ENCODE measurements around the gene DIP2C.
"Not testable (repeated sequence)": the region's sequence is repeated elsewhere in the genome, so short reads cannot be mapped to it uniquely, and the experiment has no call there.

Gene DIP2C

GRCh38 chr10:655184-655583 lies 34.3 kb downstream of the DIP2C start:
- Histone ChIP-seq H3K4me3 (ENCODE audit: low read depth, low read length) (no peak overlapping the region), H3K9me3 (ENCODE audit: severe bottlenecking) (no peaks in the 10 kb centered on the region), H3K36me3 (no peaks in the 10 kb centered on the region), H3K27ac (no peak overlapping the region), H3K27me3 (ENCODE audit: insufficient read depth, low read depth, severe bottlenecking) (no peaks in the 10 kb centered on the region)
- TF ChIP-seq CTCF (IDR thresholded peaks at IDR 0.05; ENCODE audit: low read depth, low read length), result no peak
- no peak for DNase-seq

- no peak for DNase-seq
- no peaks in the 10 kb centered on the region for H3K27me3 ChIP-seq (ENCODE audit: insufficient read depth, low read depth, severe bottlenecking)
- H3K27ac ChIP-seq, result no peak overlapping the region
- no peaks in the 10 kb centered on the region for H3K9me3 ChIP-seq (ENCODE audit: severe bottlenecking)
- no peak for TF ChIP-seq CTCF (IDR thresholded peaks at IDR 0.05; ENCODE audit: low read depth, low read length)
- H3K4me3 ChIP-seq (ENCODE audit: low read depth, low read length), result no peak overlapping the region
- H3K36me3 ChIP-seq, result no peaks in the 10 kb centered on the region
Observed at GRCh38 chr10:654647-654996, 34.8 kb downstream of the DIP2C start.

GRCh38 chr10:653991-654646 lies 35.3 kb downstream of the DIP2C start:
- no peak for TF ChIP-seq CTCF (IDR thresholded peaks at IDR 0.05; ENCODE audit: low read depth, low read length)
- no peak for DNase-seq
- H3K36me3 ChIP-seq, result no peaks in the 10 kb centered on the region
- H3K27ac ChIP-seq, result no peak overlapping the region
- H3K27me3 ChIP-seq (ENCODE audit: insufficient read depth, low read depth, severe bottlenecking), result no peaks in the 10 kb centered on the region
- H3K9me3 ChIP-seq (ENCODE audit: severe bottlenecking), result no peaks in the 10 kb centered on the region
- no peak overlapping the region for H3K4me3 ChIP-seq (ENCODE audit: low read depth, low read length)

- not testable (repeated sequence) for H3K27me3 ChIP-seq (ENCODE audit: insufficient read depth, low read depth, severe bottlenecking); H3K9me3 ChIP-seq (ENCODE audit: severe bottlenecking); DNase-seq; H3K36me3 ChIP-seq; H3K27ac ChIP-seq; H3K4me3 ChIP-seq (ENCODE audit: low read depth, low read length)
Observed at GRCh38 chr10:652832-653459, 36.5 kb downstream of the DIP2C start.

GRCh38 chr10:652233-652632 lies 37.2 kb downstream of the DIP2C start:
- H3K9me3 ChIP-seq (ENCODE audit: severe bottlenecking), result no peaks in the 10 kb centered on the region
- peak; percentile 54 for DNase-seq
- H3K4me3 ChIP-seq (ENCODE audit: low read depth, low read length), result no peak overlapping the region
- H3K36me3 ChIP-seq, result no peaks in the 10 kb centered on the region
- H3K27me3 ChIP-seq (ENCODE audit: insufficient read depth, low read depth, severe bottlenecking), result no peaks in the 10 kb centered on the region
- no peak for TF ChIP-seq CTCF (IDR thresholded peaks at IDR 0.05; ENCODE audit: low read depth, low read length)
- no peak overlapping the region for H3K27ac ChIP-seq

- Histone ChIP-seq H3K36me3 (no peaks in the 10 kb centered on the region), H3K9me3 (ENCODE audit: severe bottlenecking) (no peaks in the 10 kb centered on the region), H3K27me3 (ENCODE audit: insufficient read depth, low read depth, severe bottlenecking) (no peaks in the 10 kb centered on the region), H3K27ac (no peak overlapping the region), H3K4me3 (ENCODE audit: low read depth, low read length) (no peak overlapping the region)
- no peak for TF ChIP-seq CTCF (IDR thresholded peaks at IDR 0.05; ENCODE audit: low read depth, low read length)
- DNase-seq, result no peak
Observed at GRCh38 chr10:651692-652091, 37.8 kb downstream of the DIP2C start.

Data from WERI-Rb-1 (cell line).